GM20431 (cell line): ENCODE results near the gene SUPV3L1.

Experiments used
- in situ Hi-C: fragments of 300-500 bp; cut with MseI, MboI; formaldehyde crosslinking; loops from one replicate; pipeline ENCODE4 v1.15.0; 2020; ENCODE audit warnings: low sequenced_read_pairs; ENCODE audit not compliant: unreplicated experiment

The SUPV3L1 gene

GRCh38 chr10:69224862-69225657 is 45.0 kb downstream of the SUPV3L1 start:
- in situ Hi-C loops: loop anchor here (25.0 kb wide), 1 partner anchor 238 kb away; the partner anchor contains the start of gene KIFBP

GRCh38 chr10:69225681-69226080 is 45.6 kb downstream of the SUPV3L1 start:
- in situ Hi-C loops: no loop called here

DNA sequence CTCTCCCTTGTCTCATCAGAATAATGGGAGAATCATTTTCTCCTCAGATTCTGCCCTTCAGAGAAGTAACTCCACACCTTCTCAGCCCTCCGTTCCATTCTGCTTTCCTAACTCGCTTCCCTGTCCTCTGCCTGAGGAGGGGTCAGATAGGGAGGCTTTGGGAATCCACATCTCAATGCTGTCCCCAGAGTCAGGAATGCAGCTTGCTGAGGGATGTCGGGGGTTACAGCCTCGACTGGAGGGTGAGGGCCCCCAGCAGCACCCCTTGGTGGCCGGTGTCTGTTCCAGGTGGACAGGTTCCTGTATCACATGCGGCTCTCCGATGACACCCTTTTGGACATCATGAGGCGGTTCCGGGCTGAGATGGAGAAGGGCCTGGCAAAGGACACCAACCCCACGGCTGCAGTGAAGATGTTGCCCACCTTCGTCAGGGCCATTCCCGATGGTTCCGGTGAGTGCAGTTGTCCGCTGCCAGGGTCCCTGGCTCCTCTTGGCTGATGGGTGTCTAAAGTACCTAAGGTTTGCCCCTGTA is 47.0 kb downstream of the SUPV3L1 start:
- in situ Hi-C loops: no loop called here

GRCh38 chr10:69228151-69228550 is 48.1 kb downstream of the SUPV3L1 start:
- in situ Hi-C loops: no loop called here

- in situ Hi-C loops: no loop called here
Measured at GRCh38 chr10:69229616-69229916, 49.5 kb downstream of the SUPV3L1 start.

GRCh38 chr10:69230128-69230527 is 50.1 kb downstream of the SUPV3L1 start:
- in situ Hi-C loops: no loop called here

GRCh38 chr10:69232252-69232651 is 52.2 kb downstream of the SUPV3L1 start:
- in situ Hi-C loops: no loop called here

GRCh38 chr10:69232736-69233480 is 52.9 kb downstream of the SUPV3L1 start:
- in situ Hi-C loops: no loop called here

- in situ Hi-C loops: no loop called here
Measured at GRCh38 chr10:69234447-69234846, 54.4 kb downstream of the SUPV3L1 start.

DNA sequence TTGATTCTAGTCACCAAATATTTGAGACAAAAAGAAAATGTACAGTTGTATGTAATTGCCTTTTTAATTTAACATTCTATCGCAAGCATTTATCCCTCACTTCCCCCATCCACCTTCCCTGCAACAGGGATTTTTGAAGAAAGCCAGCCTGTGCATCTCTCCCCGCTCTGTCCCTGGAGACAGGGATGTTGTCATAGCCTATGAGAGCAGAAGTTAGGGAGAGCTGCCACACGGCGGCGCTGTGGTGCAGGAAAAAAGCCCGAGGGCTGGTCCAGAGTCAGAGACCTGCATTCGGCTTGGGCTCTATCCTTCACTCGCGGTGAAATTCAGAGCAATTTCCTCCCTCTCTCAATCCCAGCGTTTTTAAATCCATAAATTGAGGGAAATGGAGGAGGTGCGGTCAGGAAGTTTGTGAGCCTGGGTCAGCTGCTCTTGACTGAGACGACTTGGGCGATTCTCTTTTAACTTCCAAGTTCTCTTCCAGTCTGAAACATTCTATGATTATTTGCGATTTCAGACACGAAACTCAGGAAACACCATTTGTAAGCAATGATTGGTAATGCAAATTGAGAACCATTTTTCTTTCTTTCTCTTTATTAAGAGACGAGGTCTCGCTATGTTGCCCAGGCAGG is 57.6 kb downstream of the SUPV3L1 start:
- in situ Hi-C loops: loop anchor here (5.0 kb wide), 1 partner anchor 155 kb away; no protein-coding TSS in a partner anchor

DNA sequence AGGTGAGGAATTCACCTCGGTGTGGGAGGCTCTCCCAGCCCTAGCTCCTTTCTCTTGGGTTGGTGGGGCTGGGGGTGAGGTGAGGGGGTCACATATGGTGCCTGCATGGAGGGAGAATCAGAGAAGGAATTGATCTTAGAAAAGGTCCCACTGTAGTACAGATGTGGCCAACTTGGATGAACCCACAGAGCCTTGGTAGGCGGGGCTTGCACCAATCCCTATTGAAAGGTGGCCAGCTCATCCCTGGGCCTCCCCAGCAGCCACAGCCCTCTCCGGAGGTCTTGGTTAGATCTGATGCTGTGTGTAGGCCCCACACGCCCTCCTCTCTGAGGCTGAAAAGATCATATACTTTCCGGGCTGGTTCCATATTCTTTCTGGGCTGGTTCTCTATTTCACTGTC is 59.1 kb downstream of the SUPV3L1 start:
- in situ Hi-C loops: loop anchor here (5.0 kb wide), 1 partner anchor 153 kb away; no protein-coding TSS in a partner anchor

DNA sequence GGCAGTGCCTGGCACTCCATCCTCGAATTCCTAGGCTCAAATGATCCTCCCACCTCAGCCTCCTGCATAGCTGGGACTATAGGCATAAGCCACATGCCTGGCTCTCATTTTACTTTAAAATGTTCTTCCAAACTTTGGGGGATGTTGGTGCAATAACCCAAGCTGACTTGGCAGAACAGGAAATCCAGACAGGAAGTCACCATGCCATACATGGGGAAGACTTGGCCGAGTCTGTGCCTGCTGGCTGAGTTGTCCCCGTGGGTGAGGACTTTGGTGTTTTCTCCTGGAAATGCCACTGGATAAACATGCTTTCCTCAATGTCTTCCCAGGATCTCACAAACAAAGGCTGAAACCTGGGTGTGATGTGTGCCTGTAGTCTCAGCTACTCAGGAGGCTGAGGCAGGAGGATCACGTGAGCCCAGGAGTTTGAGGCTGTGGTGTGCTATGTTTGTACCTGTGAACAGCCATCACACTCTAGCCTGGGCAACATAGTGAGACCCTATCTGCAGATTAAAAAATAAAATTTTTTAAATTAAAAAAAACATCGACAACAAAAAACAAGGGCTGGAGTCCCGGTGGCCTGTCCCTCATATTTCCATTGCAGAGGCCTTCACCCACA is 59.9 kb downstream of the SUPV3L1 start:
- in situ Hi-C loops: loop anchor here (5.0 kb wide), 1 partner anchor 152 kb away; no protein-coding TSS in a partner anchor

GRCh38 chr10:69240455-69240854 is 60.4 kb downstream of the SUPV3L1 start:
- in situ Hi-C loops: no loop called here

- in situ Hi-C loops: no loop called here
Measured at GRCh38 chr10:69241575-69241974, 61.5 kb downstream of the SUPV3L1 start.

GRCh38 chr10:69242040-69242851 is 62.2 kb downstream of the SUPV3L1 start:
- in situ Hi-C loops: no loop called here

- in situ Hi-C loops: no loop called here
Measured at GRCh38 chr10:69242852-69243212, 62.8 kb downstream of the SUPV3L1 start.

DNA sequence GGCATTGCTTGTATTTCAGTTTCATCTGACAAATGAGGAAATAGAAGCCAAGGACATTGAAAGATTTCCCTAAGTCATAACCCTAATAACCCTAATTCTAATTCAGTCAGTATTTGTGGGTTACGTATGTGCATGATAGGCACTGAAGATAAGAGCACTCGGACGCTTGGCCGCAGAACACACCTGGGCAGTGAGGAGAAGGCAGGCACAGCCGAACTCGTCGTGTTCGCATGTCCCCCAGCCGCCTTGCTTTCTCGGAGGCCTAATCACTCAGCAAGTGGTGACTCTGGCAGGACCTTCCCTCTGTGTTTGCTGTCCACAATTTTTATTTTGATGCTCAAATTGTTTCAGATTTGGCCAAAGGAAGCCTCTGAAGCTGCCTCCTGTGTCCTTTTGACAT is 63.8 kb downstream of the SUPV3L1 start:
- in situ Hi-C loops: no loop called here

DNA sequence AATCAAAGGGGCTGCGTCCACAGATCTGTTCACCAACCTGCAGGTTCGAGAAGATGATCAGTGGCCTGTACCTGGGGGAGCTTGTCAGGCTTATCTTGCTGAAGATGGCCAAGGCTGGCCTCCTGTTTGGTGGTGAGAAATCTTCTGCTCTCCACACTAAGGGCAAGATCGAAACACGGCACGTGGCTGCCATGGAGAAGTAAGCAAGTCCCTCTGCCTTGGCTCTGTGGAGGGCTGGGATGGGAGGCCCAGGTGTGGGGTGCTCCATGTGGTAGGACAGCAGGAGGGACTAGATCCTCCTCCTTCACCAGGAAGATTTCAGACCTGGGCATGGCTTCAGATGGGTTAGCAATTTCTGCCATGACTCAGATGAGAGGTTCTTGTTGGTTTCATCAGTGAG is 66.0 kb downstream of the SUPV3L1 start:
- in situ Hi-C loops: no loop called here

DNA sequence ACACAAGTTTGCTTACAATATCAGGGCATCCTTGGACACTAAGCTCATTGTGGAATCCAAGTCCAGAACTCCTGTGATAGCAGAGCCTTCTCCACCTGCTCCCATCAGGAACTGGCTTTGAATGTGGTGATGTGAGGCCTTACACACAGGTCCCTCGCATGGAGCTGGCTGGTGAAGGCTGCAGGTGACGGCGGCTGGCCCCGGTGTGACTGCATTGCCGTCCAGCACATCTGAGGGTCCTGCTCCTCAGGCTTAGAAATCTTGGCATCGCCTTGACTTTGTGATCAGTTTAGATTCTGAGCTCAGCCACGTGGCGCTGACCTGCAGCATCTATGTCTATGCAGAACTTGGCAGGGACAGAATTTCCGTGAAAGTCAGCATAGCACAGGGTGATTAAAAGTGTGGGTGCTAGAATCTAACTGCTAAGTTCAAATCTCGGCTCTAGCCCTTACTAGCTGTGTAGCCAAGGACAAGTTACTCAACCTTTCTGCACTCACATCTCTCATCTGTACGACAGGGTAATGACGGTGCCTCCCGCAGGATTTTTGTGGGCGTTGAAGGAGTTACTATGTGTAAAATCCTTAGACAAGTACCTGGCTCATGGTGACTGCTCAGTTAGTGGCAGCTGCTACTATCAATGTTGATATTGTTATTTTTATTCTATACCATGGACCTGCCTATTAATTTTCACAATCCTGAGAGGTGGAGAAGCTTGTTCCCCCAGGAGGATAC is 66.7 kb downstream of the SUPV3L1 start:
- in situ Hi-C loops: no loop called here
